Non-pigmented ciliary epithelial cell (primary cell): ENCODE data around the gene KRT80.
A peak's percentile ranks its signal among the peaks of the same experiment; 100 is the strongest.

ENCODE experiments used
- DNase-seq: peaks from one replicate; pipeline ENCODE4 v3.0.0-alpha.2; 2010; ENCODE audit warnings: low read depth

KRT80 gene

GRCh38 chr12:52197371-52198231, 5.8 kb upstream of the KRT80 start:
- DNase-seq = no peak

- no peak for DNase-seq
Measured at GRCh38 chr12:52195065-52195730, 3.4 kb upstream of the KRT80 start.

GRCh38 chr12:52193991-52194390, 2.2 kb upstream of the KRT80 start:
- DNase-seq = no peak

GRCh38 chr12:52193532-52193931, 1.7 kb upstream of the KRT80 start:
- no peak for DNase-seq

- no peak for DNase-seq
Measured at GRCh38 chr12:52190860-52191729, 719 bp downstream of the KRT80 start.

- no peak for DNase-seq
Measured at GRCh38 chr12:52189376-52190174, 2.2 kb downstream of the KRT80 start.

GRCh38 chr12:52188658-52189057, 3.2 kb downstream of the KRT80 start:
- DNase-seq = no peak

- DNase-seq = no peak
Measured at GRCh38 chr12:52187640-52188039, 4.2 kb downstream of the KRT80 start.

- DNase-seq = no peak
Measured at GRCh38 chr12:52187206-52187605, 4.6 kb downstream of the KRT80 start.

- peak; percentile 70 for DNase-seq
Measured at GRCh38 chr12:52186118-52186840, 5.5 kb downstream of the KRT80 start.

GRCh38 chr12:52185400-52185967, 6.3 kb downstream of the KRT80 start:
- no peak for DNase-seq

- no peak for DNase-seq
Measured at GRCh38 chr12:52184813-52185212, 7.0 kb downstream of the KRT80 start.

- no peak for DNase-seq
Measured at GRCh38 chr12:52183971-52184370, 7.8 kb downstream of the KRT80 start.

GRCh38 chr12:52183544-52183910, 8.3 kb downstream of the KRT80 start:
- no peak for DNase-seq

- DNase-seq = no peak
Measured at GRCh38 chr12:52182898-52183543, 8.8 kb downstream of the KRT80 start.

- no peak for DNase-seq
Measured at GRCh38 chr12:52182384-52182783, 9.4 kb downstream of the KRT80 start.

- DNase-seq = no peak
Measured at GRCh38 chr12:52181746-52182145, 10.1 kb downstream of the KRT80 start.

GRCh38 chr12:52180971-52181628, 10.7 kb downstream of the KRT80 start:
- DNase-seq = no peak

GRCh38 chr12:52179396-52179973, 12.3 kb downstream of the KRT80 start:
- DNase-seq = no peak
